ENCODE measurements around the gene COL1A2.

COL1A2 gene

DNA sequence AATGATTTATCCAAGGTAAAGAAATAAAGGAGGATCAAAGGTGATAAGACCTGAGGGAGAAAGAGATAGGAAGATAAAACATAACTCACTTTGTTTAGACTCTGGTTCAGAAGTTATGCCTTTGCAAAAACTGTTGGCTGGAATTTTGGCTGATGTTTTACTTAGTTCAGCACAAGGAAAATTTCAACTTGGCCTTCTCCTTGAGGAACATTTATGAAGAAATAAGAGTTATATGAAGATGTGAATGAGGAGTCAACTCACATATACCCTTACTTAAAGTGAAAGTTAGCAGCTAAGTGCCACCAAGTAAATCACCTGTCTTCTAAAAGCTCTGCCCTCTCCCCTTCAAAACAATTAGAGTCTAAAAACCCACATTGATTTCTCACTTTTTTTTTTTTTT, 39.7 kb upstream of the COL1A2 start:
- ChIA-PET POLR2A (no interaction called here), CTCF (interaction anchor here (1.2 kb wide), 1 partner anchor 22 kb away, joined by 3 read pairs; no protein-coding TSS in a partner anchor)
- DNase-seq (ENCODE audit: extremely low spot score) = no peak
- TF ChIP-seq, protein P1, sequence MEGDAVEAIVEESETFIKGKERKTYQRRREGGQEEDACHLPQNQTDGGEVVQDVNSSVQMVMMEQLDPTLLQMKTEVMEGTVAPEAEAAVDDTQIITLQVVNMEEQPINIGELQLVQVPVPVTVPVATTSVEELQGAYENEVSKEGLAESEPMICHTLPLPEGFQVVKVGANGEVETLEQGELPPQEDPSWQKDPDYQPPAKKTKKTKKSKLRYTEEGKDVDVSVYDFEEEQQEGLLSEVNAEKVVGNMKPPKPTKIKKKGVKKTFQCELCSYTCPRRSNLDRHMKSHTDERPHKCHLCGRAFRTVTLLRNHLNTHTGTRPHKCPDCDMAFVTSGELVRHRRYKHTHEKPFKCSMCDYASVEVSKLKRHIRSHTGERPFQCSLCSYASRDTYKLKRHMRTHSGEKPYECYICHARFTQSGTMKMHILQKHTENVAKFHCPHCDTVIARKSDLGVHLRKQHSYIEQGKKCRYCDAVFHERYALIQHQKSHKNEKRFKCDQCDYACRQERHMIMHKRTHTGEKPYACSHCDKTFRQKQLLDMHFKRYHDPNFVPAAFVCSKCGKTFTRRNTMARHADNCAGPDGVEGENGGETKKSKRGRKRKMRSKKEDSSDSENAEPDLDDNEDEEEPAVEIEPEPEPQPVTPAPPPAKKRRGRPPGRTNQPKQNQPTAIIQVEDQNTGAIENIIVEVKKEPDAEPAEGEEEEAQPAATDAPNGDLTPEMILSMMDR (IDR thresholded peaks at IDR 0.05; ENCODE audit: control extremely low read depth, extremely low read depth, low read depth, missing control alignments) = no peak

DNA sequence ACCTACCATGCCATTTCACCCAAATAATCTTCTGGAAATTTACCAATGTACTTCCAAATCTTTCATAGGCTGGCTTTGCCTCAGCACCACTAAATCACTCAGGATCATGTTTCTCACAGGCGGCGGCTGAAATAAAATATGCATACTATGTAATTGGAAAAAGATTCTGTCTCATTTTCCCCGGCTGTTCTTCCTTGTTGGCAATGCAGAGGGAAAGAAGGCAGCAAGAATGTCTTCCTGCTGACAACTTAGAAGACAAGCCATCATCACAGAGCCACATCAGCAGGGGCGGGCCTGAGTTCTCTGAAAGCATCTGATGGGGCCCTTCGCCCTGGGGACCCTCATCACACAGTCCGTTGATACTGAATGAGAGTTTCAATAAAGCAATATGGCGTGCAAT, 39.2 kb upstream of the COL1A2 start:
- DNase-seq (ENCODE audit: extremely low spot score) = no peak
- ChIA-PET CTCF (no interaction called here), POLR2A (no interaction called here)
- TF ChIP-seq, protein P1 (IDR thresholded peaks at IDR 0.05; ENCODE audit: control extremely low read depth, extremely low read depth, low read depth, missing control alignments) = no peak

DNA sequence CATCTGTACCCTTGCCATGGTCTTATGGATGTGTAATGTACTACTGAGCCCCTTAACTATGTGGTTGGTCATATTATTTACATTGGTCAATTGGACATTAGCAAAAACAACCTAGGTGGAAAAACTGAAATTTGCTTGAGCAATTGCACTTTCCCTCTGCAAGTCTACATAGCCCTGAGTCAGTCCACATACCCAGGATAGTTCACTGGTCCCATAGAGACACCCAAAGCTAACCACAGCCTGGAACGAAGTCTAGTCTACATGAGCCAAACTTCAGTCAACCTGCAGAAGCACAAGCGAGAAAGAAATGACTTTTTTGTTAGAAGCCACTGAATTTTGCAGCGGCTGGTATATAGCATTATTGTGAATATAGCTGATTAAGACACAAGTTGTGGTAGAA, 37.6 kb upstream of the COL1A2 start:
- no peak for DNase-seq (ENCODE audit: extremely low spot score)
- ChIA-PET CTCF (no interaction called here), POLR2A (no interaction called here)
- TF ChIP-seq, protein P1 (IDR thresholded peaks at IDR 0.05; ENCODE audit: control extremely low read depth, extremely low read depth, low read depth, missing control alignments) = no peak

DNA sequence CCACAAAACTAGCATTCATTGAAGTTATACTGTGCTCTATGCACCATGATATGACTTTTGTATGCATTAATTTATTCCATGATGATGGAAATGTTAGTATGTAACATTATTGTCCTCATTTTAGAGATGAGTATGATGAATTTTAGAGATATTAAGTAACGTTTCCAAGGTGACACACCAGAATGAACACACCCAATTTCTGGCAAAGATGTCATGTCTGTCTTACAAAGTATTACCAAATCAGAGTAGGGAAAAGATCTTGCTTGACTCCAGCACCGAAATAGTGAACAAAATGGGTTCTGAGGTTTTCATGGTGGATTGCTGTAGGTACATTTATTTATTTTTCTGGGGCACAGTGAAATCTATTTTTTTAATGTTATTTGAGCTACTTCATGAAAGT, 33.8 kb upstream of the COL1A2 start:
- ChIA-PET POLR2A (no interaction called here), CTCF (interaction anchor here (1.4 kb wide), 1 partner anchor 35 kb away, joined by 3 read pairs; no protein-coding TSS in a partner anchor)
- no peak for DNase-seq (ENCODE audit: extremely low spot score)
- TF ChIP-seq, protein P1 (IDR thresholded peaks at IDR 0.05; ENCODE audit: control extremely low read depth, extremely low read depth, low read depth, missing control alignments) = no peak

DNA sequence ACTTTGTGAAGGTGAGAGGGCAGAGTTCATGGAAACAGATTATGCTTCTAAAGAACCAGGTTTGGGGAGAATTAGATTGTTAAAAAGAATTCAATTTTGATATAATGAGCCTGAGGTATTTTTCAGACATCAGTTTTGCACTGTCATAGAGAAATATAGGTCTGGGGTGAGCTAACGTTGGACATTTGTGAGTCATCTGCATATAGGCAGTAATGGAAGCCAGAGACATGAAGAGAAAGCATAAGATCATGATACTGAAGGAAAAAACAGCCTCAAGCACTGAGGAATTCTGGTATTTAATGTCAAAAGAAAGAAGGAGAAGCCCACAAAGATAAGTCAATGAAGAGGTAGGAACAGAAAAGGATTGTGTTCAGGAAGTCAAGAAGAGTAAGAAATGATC, 32.4 kb upstream of the COL1A2 start:
- TF ChIP-seq, protein P1 (IDR thresholded peaks at IDR 0.05; ENCODE audit: control extremely low read depth, extremely low read depth, low read depth, missing control alignments) = no peak
- ChIA-PET POLR2A (no interaction called here), CTCF (no interaction called here)
- no peak for DNase-seq (ENCODE audit: extremely low spot score)

DNA sequence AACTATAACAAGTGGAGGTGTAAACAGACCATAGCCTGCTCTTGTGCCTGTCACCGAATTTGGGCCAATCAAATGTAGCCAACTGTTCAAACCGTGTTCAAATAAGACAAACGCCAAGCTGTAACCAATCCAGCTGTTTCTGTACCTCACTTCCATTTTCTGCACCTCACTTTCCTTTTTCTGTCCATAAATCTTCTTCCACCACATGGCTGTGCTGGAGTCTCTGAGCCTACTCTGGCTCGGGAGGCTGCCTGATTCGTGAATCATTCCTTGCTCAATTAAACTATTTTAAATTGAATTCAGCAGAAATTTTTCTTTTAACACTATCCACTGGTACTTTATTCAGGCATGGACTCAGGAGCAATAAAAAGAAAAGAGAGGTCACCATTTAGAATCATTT, 29.9 kb upstream of the COL1A2 start:
- POLR2A ChIA-PET = no interaction called here
- TF ChIP-seq, protein P1 (IDR thresholded peaks at IDR 0.05; ENCODE audit: control extremely low read depth, extremely low read depth, low read depth, missing control alignments) = no peak
- CTCF ChIA-PET = interaction anchor here (1.0 kb wide), 1 partner anchor 9 kb away, joined by 3 read pairs; no protein-coding TSS in a partner anchor
- no peak for DNase-seq (ENCODE audit: extremely low spot score)

DNA sequence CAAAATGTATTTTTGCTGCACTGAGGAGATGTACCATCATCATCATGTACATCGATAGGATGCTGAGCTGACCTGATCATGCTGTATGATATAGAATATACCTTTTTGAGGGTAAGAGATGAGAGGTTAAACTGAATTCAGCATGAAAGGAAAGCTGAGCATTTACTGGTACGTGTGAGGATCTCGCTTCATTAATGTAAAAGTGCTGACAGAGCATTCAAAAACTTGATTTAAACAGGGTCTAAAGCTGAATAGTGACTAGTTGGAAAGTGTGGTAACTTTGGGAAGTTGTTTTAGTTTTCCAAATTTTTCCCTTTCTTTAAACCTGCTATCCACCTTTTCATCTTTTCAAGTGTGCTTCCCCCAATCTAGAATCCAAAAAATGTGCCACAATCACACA, 28.5 kb upstream of the COL1A2 start:
- TF ChIP-seq, protein P1 (IDR thresholded peaks at IDR 0.05; ENCODE audit: control extremely low read depth, extremely low read depth, low read depth, missing control alignments) = no peak
- DNase-seq (ENCODE audit: extremely low spot score) = no peak
- CTCF ChIA-PET = interaction anchor here (0.7 to 1.0 kb wide), 2 partner anchors 16 to 117 kb away, joined by 3 read pairs; no protein-coding TSS in a partner anchor
- POLR2A ChIA-PET = no interaction called here

Measured in GM10248 (cell line).